ENCODE measurements around the gene CNRIP1.
"Not testable (repeated sequence)": the region's sequence is repeated elsewhere in the genome, so short reads cannot be mapped to it uniquely, and the experiment has no call there.

The CNRIP1 gene

DNA sequence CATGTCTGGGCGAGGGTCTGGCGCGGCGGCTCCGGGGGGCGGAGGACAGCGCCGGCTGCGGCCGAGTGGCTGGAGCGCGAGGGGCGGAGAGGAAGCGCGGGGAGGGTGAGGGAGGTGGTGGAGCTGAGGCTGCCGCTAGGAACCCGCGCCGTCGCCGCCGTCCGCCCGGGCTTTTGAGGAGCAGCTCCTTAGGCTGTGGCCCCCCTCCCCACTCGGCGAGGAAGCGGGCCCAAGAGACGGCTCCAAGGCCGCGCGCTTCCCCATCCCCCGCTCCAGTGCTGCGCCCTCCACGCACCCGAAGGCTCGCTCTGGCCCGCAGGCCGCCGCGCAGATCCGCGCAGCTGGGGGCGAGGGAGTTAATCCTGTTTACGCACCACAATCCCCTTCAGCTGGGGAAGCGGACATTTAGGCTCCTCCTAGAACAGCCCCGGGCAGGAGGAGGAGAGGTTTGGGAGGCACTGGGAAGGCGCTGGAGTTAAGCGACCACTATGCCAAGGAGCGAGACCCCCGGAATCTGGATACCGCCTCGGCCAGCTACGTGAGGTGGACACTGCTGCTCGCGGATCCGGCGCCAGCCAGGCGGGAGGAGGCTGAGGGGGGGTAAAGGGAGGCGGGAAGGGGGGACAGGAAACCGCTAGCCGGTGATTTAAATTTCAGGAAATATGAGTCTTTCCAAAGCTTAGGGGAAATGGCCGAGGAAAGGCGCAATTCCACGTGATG lies at the start of gene CNRIP1:
Gene CNRIP1 (minus strand): TSS at position 552 of the 720 bp plus-strand sequence. CDS start 549 bp downstream, at position 3.
- DNase-seq = no peak

DNA sequence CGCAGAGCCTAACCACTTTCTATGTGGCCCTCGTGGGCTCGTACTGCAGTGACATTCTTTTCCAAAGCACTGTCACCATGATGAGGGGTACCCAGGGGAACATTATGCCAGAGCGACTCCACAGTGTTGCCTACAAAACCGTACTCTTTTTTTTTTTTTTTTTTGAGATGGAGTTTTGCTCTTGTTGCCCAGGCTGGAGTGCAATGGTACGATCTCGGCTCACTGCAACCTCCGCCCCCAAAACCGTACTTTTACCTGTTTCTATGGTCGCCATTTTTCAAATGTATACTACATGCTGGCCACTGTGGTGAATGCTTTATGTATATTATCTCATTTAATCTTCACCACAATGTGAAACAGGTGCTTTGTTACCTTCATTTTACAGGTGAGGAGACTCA lies 49.6 kb upstream of the CNRIP1 start:
- DNase-seq = no peak

GRCh38 chr2:68368654-68369336 lies 49.0 kb upstream of the CNRIP1 start:
- no peak for DNase-seq

DNA sequence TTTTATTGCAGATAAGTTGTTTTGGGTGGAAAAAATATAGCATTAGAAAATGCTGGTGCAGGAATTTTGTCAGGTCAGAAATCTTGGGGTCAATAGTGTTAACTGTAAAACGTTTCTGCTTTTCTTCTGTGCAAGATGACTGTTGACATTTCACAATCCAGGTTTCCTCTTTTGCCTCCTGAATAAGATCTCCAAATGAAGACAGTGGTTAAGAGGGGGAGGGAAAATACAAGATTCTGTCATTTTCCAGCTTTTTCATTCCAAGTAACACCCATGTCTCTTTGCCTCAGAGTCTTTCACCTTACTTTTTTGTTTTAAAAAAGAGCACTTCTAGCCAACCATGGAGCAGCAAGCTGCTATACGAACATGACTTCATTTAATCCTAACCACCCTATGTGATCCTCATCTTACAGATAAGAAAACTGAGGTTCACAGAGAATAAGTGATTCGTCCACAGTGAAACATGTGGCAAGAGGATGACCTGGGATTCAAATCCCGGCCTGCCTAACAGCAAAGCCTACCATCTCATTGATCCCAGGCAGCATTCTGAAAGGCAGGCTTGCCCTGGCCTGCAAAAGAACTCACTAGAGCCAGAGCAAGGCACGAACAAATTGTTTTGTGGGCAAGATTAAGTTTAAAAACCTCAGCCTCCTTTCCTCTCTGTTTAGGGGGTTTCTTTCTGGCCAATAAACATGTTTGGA lies 48.4 kb upstream of the CNRIP1 start:
- DNase-seq = no peak

GRCh38 chr2:68366083-68366560 lies 46.4 kb upstream of the CNRIP1 start:
- DNase-seq = peak; percentile 34 to 62

DNA sequence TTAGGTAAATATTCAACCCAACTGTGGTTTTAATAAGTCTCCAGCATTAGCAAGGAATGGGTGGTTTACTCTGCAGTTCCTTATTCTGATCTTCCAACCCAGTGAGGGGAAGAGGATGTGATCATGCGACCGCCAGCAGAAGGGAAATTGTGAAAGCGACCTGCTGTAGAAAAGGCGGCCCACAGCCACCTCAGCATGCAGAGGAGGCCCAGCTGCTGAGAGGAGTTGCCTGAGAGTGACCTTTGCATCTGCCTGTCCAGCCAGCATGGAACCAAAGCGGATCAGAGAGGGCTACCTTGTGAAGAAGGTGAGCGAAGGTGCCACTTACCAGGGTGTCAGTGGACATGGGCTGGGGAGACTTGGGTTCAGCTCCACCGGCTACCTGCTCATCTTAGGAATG lies 45.3 kb upstream of the CNRIP1 start, which contains the start of gene PLEK:
Gene PLEK (plus strand): TSS at position 196 of the 400 bp plus-strand sequence. CDS start 70 bp downstream, at position 266.
- DNase-seq = peak; percentile 61 to 83

DNA sequence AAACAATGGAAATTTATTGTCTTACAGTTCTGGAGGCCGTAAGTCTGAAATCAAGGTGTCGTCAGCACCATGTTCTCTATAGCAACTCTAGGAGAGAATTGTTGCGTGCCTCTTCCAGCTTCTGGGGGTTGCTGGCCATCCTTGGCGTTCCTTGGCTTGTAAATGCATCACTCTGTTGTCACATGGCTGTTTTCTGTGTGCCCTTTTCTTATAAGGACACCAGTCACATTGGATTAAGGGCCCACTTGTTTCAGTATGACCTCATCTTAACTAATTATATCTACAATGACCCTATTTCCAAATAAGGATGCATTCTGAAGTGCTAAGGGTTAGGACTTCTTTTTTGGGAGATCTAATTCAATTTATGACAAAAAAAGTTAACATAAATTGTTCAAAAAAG lies 44.0 kb upstream of the CNRIP1 start:
- no peak for DNase-seq

DNA sequence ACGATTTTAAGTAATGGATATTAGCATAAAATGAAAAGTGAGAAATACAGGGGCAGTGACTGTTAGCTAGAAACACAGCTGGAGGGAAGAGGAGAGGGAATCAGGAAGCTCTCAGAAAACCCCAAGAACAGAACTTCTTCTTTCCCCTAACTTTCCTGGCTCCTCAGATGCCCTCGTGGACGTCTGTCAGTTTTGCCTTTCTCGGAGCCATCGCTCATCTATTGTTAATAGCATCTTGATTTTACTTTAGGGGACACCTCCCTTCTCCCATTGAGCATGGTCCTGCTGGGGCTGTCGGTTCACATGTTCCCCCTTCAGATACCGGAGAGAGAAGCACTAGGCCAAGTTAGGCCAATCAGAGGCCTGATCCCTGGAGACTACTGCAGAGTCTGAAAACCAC lies 43.0 kb upstream of the CNRIP1 start:
- no peak for DNase-seq

- peak; percentile 87 for DNase-seq
These were observed 42.3 kb upstream of the CNRIP1 start for GRCh38 chr2:68362069-68362468.

DNA sequence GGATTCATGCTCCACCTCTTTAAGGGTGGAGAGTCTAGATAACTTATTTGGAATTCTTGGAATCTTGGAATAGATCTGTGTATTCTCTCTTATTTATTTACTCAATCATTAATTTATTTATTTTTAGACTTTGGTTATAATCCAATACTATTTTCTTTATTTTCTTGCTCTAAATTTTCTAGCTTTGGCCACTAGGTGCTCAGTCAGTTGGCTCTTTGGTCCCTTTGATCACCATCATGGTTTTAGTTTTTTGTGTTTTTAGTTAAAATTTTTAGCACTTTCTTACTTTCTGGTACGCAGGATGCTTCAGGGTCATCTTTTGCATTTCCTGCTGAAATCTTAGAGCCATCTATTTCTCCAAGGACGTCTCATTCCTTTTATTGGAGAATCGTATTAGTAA lies 40.1 kb upstream of the CNRIP1 start:
- no peak for DNase-seq

DNA sequence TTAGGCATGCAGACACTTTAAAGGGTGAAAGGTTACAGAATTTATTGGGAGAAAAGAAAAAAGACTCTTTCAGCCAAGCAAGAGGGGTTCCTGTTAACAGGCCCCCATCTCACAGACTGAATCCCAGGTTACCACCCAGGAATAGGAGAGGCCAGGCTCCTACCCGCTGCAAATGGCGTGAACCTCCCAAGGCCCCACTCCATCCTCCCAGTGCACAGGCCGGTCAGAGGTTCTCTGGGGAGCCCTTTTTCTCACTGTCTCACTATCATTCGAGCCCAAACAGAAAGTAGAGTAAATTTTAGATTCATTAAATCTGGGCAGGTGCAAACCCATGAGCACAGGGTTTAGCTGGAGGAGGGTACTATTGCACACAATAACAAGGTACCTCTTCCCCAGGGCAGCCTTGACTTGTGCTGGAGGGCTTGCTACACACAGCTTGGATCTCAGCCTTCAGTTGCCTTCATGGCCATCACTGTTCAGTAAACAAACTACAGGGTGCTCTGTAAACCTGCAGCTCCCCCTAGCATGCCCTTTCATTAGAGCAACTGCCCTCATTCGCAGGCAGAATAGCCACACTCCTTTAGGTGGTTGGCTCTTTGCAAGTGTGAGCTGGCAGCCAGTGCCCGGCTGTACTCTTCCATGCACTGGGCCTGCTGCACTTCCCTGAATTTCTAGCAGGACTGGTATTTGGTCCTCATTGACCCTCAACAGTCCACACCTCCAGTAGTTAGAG lies 38.0 kb upstream of the CNRIP1 start:
- DNase-seq = peak; percentile 37 to 44

DNA sequence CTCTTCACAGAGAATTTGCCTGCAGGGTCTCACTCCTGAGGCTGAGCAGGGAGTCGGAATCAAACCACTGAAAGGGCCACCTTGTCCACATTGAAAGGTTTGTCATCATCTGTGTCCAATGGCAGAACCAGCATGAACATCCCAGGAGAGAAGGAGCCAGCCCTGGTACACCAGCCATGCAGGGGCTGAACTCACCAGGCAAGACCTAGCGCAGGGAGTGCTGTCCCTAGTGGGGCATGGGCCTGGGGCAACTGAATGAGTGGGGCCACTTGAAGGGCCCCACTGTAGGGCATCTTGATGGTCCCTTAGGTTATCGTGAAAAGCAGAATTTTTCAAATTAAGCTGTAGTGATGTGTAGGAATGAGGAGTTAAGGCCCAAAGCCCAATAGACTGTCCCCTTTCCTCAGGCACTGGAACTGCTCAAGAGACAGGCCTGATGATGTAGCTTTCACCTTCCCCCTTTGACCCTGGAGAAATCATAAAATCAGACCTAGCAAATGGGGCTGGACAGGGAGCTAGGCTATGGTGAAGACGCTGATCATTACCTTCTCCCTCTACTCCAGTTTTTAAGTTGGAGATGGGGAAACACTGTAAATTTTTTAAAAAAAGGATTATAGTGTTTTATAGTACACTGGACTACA lies 37.0 kb upstream of the CNRIP1 start:
- no peak for DNase-seq

- DNase-seq = no peak
These were observed 33.1 kb upstream of the CNRIP1 start for GRCh38 chr2:68352651-68353391.

DNA sequence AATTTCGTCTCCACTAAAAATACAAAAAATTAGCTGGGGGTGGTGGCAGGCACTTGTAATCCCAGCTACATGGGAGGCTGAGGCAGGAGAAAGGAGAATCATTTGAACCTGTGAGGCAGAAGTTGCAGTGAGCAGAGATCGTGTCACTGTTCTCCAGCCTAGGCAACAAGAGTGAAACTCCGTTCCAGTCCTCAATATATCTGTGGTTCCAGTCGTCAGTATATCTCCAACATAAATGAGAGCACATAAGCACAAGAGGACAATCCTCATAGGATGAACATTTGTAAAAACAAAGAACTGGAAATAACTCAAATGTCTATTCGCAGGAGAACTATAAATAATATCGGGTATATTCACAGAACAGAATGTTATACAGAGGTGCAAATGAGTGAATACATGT lies 32.2 kb upstream of the CNRIP1 start:
- no peak for DNase-seq

GRCh38 chr2:68349091-68349490 lies 29.3 kb upstream of the CNRIP1 start:
- not testable (repeated sequence) for DNase-seq

DNA sequence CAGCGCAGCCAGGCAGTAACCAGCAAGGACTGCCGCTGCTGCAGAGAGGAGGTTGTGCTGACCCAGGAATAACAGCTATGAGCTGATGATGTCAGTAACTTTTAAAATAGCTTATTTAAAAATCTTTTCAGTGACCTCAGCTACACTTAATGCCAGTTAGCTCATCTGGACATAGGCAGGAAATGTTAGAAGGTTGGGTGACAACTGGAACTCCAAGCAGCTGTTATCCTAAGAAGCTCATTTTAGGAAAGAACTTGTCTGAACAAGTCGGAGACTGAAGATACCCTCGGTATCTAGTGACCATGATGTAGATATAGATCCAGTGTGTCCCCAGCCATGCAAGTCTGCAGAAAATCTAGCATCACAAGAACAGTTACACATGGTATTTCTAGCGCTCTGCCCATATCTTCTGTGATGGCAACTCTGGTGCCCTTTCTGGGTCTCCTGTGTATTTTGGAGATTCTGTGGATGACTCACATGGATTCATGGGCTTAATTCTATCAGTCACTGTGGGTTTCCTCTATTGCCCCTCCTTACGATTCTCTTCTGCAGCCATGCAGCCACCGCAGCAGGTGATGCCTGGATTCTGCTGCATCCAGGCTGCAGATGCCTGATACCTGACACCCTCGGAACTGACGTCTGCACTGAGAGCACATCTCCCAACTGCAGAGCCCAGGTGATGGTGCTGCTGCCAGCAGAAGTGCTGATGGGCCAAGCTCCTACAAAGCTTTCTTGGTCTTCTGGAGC lies 25.6 kb upstream of the CNRIP1 start:
- DNase-seq = no peak

DNA sequence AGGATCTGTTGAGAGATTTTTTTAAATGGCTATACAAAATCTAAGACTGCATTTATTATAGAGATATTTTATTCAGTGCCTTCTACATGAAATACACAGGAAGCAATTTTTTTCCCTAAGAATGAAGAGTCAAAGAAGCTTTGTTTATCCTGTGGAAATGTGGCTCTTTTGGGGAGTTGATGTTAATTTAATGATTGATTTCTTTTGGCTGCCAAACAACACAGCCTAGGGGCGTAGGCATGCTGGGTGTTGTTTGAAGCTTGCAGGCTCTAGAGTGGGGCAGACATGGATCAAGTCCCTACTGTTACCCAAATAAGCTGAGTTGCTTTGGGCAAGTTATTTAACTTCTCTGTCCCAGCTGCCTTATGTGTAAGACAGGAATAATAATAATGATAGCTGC lies 24.3 kb upstream of the CNRIP1 start:
- DNase-seq = no peak

DNA sequence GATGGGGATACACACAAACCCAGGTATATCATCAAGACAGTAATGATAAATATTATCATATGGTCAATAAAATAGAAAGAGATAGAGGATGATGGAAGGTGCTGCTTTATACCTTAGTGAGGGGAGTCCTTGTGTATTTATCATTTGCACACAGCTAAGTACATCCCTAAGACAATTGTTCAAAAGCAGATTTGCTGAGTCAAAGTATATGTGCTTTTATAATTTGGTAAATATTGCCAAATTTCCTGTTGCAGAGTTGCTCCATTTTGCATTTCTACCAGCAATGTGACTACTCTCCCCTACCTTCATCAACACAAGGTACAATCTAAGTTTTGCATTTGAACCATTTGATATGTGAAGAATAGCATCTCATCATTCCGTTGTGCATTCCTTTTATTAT lies 22.7 kb upstream of the CNRIP1 start:
- no peak for DNase-seq

DNA sequence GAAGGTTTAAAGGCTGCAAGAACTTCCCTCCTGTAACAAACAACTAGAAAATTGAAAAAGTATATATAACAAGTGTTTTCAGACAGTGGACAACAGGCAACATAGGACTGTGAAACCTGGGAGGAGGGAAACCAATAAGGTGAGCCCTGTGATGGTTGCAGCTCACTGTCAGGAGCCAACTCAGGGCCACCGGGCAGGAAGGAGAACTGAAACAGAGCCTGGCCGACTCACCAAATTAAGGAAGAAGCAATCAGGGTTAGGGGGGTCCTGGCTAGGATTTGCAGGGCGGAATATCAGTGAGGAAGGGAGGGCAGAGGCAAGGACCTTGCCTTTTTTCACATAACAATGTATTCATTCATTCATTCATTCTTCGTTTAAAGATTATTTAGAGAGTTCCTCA lies 21.8 kb upstream of the CNRIP1 start:
- peak in 1 of 2 donors; percentile 12 for DNase-seq

GRCh38 chr2:68341062-68341329 lies 21.2 kb upstream of the CNRIP1 start:
- no peak for DNase-seq

Measured in CD4-positive, alpha-beta T cell treated with Interleukin-4 for 1 hour (primary cell).